NAMALWA (cell line): ENCODE data around the gene GABRB1.
"Not testable (repeated sequence)": the region's sequence is repeated elsewhere in the genome, so short reads cannot be mapped to it uniquely, and the experiment has no call there.

Source experiments
- DNase-seq: peaks from one replicate; pipeline ENCODE4 v3.0.0-alpha.2; 2015; ENCODE audit warnings: low spot score

Gene GABRB1

GRCh38 chr4:47309165-47309564, 277.8 kb downstream of the GABRB1 start:
- DNase-seq: no peak

- no peak for DNase-seq
Measured at GRCh38 chr4:47312170-47312569, 280.8 kb downstream of the GABRB1 start.

- DNase-seq: no peak
Measured at GRCh38 chr4:47313384-47313783, 282.0 kb downstream of the GABRB1 start.

GRCh38 chr4:47315346-47315745, 284.0 kb downstream of the GABRB1 start:
- no peak for DNase-seq

- DNase-seq: no peak
Measured at GRCh38 chr4:47326025-47326424, 294.7 kb downstream of the GABRB1 start.

GRCh38 chr4:47330866-47331265, 299.5 kb downstream of the GABRB1 start:
- DNase-seq: no peak

GRCh38 chr4:47334652-47335051, 303.3 kb downstream of the GABRB1 start:
- no peak for DNase-seq

GRCh38 chr4:47337893-47338292, 306.5 kb downstream of the GABRB1 start:
- no peak for DNase-seq

GRCh38 chr4:47340914-47341313, 309.5 kb downstream of the GABRB1 start:
- DNase-seq: no peak

GRCh38 chr4:47342796-47343195, 311.4 kb downstream of the GABRB1 start:
- DNase-seq: no peak

GRCh38 chr4:47349326-47349725, 318.0 kb downstream of the GABRB1 start:
- DNase-seq: no peak

GRCh38 chr4:47355568-47355967, 324.2 kb downstream of the GABRB1 start:
- no peak for DNase-seq

GRCh38 chr4:47359891-47360290, 328.5 kb downstream of the GABRB1 start:
- DNase-seq: no peak

- DNase-seq: no peak
Measured at GRCh38 chr4:47367761-47368160, 336.4 kb downstream of the GABRB1 start.

GRCh38 chr4:47368211-47368610, 336.8 kb downstream of the GABRB1 start:
- no peak for DNase-seq

- no peak for DNase-seq
Measured at GRCh38 chr4:47372561-47372960, 341.2 kb downstream of the GABRB1 start.

- DNase-seq: no peak
Measured at GRCh38 chr4:47373174-47373573, 341.8 kb downstream of the GABRB1 start.

- DNase-seq: no peak
Measured at GRCh38 chr4:47373709-47374108, 342.3 kb downstream of the GABRB1 start.

GRCh38 chr4:47374477-47374876, 343.1 kb downstream of the GABRB1 start:
- DNase-seq: no peak

GRCh38 chr4:47378021-47378530, 346.7 kb downstream of the GABRB1 start:
- not testable (repeated sequence) for DNase-seq

- no peak for DNase-seq
Measured at GRCh38 chr4:47381172-47381571, 349.8 kb downstream of the GABRB1 start.

- DNase-seq: no peak
Measured at GRCh38 chr4:47382846-47383360, 351.5 kb downstream of the GABRB1 start.

GRCh38 chr4:47383829-47384427, 352.6 kb downstream of the GABRB1 start:
- DNase-seq: peak; percentile 52

GRCh38 chr4:47386146-47386545, 354.8 kb downstream of the GABRB1 start:
- DNase-seq: no peak
